SKM-1 (cell line): ENCODE data around the gene AHR.

Experiments
- DNase-seq: peaks from one replicate; lab custom pipeline; 2025; ENCODE audit not compliant: unreplicated experiment; lab: John Stamatoyannopoulos, UW

Gene AHR

GRCh38 chr7:17302575-17303142 lies 4.2 kb downstream of the AHR start:
- DNase-seq = no peak

DNA sequence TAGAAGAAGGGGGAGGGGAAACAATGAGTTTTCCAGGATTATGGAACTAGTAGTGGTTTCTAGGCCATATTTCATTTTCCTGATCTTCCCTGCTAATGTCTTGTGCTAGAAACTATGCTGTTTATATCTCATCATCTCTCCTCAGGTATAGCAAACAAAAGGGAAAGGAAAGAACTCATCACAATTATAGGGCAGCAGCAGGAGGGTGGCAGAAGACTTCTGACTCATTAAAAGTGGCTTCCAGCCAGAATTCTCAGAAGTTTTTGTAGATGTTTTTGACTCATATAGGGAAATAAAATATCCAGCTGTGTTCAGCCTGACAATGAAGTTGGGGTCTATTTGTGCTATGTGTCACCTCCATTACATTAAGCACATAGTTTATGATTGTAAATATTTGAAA lies 6.5 kb downstream of the AHR start:
- no peak for DNase-seq

DNA sequence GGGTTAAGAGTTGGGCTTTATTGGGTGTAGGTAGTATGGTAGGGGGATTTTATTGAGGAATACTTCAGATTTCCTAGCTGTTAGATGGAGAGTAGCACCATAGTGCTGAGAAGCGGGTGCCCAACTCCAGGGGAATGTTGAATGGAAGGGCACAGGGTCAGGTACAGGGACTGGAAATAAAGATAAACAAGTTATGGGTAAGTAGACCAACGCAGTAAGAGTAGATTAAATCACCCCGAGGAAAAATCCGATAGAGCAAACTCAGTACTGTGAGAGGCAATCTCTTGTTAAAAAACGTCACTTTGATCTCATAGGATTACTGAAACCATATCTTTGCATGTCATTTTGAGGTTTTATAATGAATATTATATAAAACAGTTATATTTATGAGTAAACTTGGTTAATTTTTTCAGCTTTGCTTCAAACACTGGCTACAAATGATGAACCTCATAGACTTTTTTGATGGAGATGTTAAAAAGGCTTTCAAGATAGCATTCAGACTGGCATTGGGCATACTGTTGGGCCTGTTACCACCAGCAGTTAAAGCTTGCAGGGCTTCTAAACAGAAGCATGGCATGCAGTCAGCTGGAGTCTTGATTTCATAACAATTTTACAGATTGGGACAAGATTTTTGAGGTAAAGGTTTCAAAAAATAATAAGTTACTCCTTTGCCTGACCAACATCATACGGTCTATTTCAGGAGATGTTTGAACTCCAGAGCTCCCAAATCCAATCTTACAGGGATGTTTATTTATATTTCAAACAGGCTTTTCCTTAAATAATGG lies 7.1 kb downstream of the AHR start:
- DNase-seq = no peak

DNA sequence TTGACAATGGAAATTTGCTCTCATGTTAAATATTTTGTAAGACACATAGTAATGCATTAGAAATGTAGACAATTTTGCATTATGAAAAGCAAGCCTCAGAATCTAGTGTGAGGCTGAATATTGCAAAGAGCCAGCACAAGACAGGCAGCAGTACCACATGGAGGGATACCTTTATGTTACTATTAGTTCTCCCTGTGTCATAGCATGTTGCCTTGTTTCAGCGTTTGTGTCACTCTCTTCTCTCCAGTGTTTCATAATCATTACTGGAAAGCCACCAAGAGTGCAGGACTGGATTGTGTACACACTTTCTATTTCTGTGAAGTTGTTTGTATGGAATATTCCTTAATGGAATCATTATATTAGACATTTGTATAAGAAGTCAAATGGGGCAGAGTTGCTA lies 8.5 kb downstream of the AHR start:
- no peak for DNase-seq

- no peak for DNase-seq
These were observed 9.1 kb downstream of the AHR start for GRCh38 chr7:17307558-17307957.

DNA sequence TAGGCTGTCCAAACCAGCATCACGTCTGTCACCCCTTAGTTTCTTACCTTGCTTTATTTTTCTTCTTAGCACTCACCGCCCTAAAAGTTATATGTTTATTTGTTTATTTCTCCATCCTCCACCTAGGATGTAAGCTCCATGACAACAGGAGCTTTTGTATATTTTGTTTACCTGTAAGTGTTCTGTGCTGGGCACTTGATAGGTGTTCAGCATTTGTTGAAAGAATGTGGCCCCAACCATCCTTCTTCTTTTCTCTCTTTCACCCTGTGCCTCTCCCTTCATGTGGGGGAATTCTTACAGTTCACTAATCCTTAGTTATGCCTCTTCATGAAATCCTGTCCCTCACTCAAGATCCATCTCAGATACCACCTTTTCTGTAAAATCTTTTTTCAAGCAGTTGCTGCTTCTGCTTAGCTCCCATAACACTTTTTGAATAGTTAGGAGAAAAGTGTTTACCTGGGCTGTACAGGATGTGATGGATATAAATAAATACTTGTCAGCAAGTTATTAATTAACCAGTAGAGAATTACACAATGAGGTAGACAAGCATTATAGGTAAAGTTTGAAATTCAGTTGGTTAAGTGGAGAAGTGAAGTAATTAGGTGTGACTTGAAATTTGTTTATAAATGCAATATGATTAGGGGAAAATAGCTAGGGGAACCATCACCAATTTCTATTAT lies 9.7 kb downstream of the AHR start:
- no peak for DNase-seq

DNA sequence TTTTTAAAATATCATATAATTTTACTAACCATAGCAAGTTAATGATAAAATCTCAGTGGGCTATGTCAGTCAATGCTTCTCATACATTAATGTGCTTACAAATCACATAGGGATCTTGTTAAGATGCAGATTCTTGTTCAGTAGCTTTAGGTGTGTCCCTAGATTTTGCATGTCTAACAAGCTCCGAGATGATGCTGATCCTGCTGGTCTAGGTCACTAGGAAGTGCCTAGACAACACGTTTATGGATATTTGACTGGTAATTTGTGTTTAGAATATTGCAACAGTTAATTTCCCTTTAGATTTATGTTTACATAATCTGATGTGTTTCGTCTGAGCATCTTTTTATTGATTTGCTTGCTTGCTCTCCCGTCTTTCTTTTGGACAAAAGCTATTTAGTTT lies 12.7 kb downstream of the AHR start:
- no peak for DNase-seq

- no peak for DNase-seq
These were observed 13.5 kb downstream of the AHR start for GRCh38 chr7:17311952-17312351.

GRCh38 chr7:17312641-17313040 lies 14.2 kb downstream of the AHR start:
- DNase-seq = no peak

DNA sequence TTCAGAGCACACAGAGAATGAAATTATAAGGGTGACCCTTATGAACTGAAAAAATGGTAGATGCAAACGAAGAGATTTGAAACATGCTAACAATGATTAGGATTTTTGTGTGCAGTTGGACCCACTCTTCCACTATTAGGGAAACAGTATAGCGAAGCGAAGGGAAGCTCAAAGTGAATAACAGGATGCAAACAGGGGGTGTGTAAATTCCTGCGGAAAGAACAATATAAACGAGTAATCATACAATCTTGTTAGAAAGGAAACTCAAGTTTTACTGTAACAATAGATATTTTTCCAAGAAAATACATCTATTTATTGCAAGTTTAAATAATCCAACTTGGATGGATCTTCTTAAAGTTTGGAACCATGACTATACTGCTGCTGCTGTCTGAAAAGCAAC lies 14.7 kb downstream of the AHR start:
- DNase-seq = no peak

DNA sequence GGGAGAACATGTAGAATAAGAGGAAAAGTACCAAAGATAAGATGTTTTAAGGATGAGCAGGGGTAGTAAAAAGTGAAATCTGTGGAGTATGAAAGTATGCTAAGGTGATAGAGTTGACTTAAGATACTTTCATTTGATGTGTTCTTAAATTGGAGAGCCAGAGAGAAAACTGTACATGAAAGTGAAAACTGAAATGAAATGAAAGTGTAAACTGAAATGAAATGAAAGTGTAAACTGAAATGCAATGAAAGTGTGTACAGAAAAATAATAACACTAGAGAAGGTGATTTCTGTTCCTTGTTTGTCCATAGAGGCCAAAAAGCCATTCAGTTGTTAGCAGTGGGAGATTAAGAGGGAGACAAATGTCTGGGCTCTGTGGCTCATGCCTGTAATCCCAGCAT lies 17.5 kb downstream of the AHR start:
- no peak for DNase-seq

- DNase-seq = no peak
These were observed 19.7 kb downstream of the AHR start for GRCh38 chr7:17318146-17318545.

- DNase-seq = no peak
These were observed 21.0 kb downstream of the AHR start for GRCh38 chr7:17319164-17320101.

GRCh38 chr7:17320102-17320497 lies 21.6 kb downstream of the AHR start:
- no peak for DNase-seq

DNA sequence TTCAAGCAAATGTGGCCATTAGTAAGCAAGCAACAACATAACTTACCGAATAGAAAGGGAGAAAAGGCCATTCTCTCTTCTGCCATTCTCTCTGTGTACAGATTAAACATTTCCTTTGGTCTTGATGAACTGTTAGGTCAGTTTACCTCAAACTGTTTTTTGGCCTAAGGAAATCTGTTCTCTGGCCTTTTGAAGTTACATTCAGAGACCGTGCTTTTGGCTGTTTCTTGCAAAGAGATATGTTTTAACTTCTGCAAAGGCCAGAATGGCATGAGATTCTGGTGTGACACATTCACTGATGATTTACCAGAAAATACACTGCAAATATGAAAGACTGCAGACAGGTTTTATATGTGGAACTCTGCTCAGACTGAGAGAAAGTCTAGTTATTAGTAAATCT lies 22.2 kb downstream of the AHR start:
- no peak for DNase-seq

- no peak for DNase-seq
These were observed 26.9 kb downstream of the AHR start for GRCh38 chr7:17325364-17325763.

DNA sequence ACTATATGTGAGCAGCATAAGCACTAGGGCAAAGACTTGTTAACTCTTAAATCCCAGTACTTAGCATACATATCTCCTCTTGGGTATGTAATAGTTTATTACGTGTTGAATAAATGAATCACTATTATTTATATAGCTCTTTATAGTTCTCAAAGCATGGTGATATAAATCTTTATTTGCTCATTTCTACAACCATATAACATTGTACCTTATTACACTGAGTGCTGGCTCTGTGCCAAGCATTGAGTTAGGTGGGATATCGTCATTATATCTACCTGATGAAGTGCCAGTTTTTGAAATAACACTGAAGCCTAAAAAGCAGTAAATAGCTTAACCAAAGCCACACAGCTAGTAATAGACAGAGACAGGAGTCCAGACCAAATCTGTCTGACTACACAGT lies 27.9 kb downstream of the AHR start:
- no peak for DNase-seq

GRCh38 chr7:17328641-17329040 lies 30.2 kb downstream of the AHR start:
- DNase-seq = no peak

DNA sequence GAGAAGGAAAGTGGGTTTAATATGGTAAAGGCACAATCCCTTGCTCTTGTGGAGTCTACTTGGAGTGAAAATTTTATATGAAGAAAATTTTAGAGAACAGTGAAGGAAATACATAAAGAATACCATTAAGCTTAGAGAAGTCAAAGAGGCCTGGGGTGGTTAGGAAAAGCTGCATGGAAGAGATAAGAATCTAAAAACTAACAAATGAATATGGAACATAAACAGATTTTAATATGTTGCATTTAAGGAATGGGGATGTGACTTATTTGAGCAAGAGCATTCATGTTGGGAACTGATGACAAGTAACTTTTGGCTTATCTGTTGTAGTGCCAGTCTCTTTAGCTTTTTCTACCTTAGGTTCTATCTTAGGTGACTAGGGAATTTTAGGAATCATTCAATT lies 31.0 kb downstream of the AHR start:
- no peak for DNase-seq

GRCh38 chr7:17331891-17332501 lies 33.5 kb downstream of the AHR start:
- DNase-seq = no peak

DNA sequence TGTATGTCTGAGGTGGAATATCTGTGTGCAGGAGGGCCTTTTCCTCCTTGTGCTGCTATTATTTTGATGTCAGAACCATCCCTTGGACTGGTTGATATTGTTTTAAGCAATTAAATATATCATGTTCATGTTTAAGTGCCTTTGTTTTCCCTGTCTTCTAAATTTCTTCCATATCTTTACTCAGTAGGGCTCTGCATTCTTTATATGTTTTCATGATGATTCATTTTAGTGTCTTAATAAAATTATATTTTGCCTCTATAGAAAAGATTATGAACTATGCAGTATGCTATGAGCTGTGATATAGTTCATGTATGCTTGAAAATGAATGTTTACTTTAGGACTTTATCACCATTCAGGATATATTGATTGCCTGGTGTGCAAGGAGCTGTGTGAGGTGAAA lies 34.8 kb downstream of the AHR start:
- no peak for DNase-seq
